NB4 (cell line): ENCODE measurements around the gene C1orf174.
A peak's percentile ranks its signal among the peaks of the same experiment; 100 is the strongest.

Experiments used
- DNase-seq: peaks from one replicate; pipeline ENCODE4 v3.0.0; 2010; ENCODE audit warnings: low read depth
- H3K4me3 ChIP-seq: one replicate; pipeline ENCODE4 v1.5.1; 2011; ENCODE audit warnings: mild to moderate bottlenecking, low read depth, low read length, moderate library complexity
- MYC ChIP-seq: IDR thresholded peaks from 2 replicates; pipeline ENCODE4 v1.6.1; 2011; ENCODE audit warnings: low read depth, low read length
- POLR2A ChIP-seq: IDR thresholded peaks from 2 replicates; pipeline ENCODE4 v1.6.1; 2011; ENCODE audit warnings: mild to moderate bottlenecking; ENCODE audit not compliant: insufficient read length; ENCODE audit errors: extremely low read depth
- TF ChIP-seq, protein P1 (sequence below): IDR thresholded peaks from 2 replicates; pipeline ENCODE4 v1.6.1; 2011; ENCODE audit warnings: low read depth, low read length
- TF ChIP-seq, protein P2 (sequence below): IDR thresholded peaks from one replicate; pipeline ENCODE4 v1.5.1; 2012; ENCODE audit warnings: low read depth, low read length

C1orf174 gene

DNA sequence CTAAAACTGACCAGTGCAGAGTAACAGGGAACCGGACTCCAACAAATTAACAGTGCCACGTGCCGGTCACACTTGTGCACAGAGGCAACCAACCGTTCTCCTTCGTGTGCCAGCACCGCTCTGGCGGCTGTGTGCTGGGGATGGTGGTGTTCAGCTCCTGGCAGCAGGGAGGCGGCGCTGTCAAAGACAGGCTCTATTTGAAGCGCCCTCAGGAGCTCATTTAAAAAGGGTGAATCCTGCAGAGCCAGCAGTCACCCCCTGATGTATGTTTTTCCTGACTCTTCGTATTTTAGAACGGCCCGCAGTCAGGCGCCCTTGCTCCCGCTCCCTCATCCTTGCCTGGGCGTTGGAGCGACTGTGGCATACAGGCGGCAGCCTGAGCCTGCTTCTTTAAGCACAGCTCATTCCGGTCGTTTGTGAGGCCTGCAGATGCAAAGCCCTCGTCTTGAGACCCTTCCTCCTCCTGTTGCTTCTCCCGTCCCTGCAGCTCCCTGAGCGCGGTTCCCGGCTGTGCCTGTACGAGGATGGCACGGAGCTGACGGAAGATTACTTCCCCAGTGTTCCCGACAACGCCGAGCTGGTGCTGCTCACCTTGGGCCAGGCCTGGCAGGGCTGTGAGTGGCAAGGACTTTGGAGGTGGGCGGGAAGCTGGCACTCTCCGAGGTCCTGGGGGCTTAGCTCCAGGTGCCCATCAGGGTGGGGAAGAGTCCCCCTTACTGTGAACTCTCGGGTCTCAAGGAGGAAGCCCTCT, 41.7 kb downstream of the C1orf174 start:
- DNase-seq: peak; percentile 44
- peak overlapping the region; percentile 79 for H3K4me3 ChIP-seq
- TF ChIP-seq, protein P1, sequence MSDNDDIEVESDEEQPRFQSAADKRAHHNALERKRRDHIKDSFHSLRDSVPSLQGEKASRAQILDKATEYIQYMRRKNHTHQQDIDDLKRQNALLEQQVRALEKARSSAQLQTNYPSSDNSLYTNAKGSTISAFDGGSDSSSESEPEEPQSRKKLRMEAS: no peak
- TF ChIP-seq MYC (no peak), POLR2A (no peak)
- TF ChIP-seq, protein P2, sequence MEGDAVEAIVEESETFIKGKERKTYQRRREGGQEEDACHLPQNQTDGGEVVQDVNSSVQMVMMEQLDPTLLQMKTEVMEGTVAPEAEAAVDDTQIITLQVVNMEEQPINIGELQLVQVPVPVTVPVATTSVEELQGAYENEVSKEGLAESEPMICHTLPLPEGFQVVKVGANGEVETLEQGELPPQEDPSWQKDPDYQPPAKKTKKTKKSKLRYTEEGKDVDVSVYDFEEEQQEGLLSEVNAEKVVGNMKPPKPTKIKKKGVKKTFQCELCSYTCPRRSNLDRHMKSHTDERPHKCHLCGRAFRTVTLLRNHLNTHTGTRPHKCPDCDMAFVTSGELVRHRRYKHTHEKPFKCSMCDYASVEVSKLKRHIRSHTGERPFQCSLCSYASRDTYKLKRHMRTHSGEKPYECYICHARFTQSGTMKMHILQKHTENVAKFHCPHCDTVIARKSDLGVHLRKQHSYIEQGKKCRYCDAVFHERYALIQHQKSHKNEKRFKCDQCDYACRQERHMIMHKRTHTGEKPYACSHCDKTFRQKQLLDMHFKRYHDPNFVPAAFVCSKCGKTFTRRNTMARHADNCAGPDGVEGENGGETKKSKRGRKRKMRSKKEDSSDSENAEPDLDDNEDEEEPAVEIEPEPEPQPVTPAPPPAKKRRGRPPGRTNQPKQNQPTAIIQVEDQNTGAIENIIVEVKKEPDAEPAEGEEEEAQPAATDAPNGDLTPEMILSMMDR: no peak

GRCh38 chr1:3857791-3858129, 42.3 kb downstream of the C1orf174 start:
- peak overlapping the region; percentile 79 for H3K4me3 ChIP-seq
- TF ChIP-seq POLR2A: no peak
- TF ChIP-seq, protein P2: no peak
- TF ChIP-seq, protein P1: no peak
- TF ChIP-seq MYC: no peak
- DNase-seq: no peak

DNA sequence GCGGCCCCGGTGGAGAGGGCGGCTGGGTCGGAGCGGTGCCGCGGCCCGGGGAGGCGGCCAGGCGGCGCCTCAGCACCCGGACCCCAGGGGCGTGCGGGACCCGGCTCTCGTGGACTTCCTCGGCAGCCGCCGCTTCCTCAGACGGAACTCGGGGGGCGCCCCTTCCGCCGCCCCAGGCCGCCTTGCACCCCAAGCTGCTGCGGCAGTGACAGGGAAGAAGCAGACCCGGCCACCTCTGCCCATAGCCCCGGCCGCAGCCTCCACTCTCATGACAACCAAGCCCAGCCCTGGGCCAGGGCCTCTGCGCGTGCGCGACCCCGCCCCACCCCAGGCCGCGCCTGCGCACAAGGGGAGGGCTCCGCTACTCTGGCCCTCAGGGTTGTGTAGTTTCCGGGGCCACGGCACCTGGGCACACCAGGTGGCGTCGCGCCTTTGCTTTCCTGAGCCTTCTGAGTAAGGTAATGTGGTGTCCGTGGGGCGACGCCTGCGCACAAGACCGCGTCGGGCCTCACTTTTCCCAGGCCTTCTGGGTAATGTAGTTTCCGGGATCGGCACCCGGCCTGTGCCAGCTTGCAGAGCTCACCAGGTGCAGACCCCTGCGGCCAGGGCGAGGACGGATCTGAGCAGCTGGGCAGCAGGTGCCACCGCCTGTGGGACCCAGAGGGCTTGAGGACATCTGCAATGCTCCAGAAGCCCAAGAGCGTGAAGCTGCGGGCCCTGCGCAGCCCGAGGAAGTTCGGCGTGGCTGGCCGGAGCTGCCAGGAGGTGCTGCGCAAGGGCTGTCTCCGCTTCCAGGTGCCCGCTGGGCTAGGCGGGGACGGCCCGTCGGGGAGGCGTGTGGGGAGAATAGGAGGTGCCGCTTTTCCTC, 42.9 kb downstream of the C1orf174 start, which contains the start of the genes CEP104 and DFFB:
TSS of gene CEP104 (minus strand) at position 289 of the 868 bp plus-strand sequence. CDS start 4,804 bp downstream, outside the sequence.
TSS of gene DFFB (plus strand) at position 554 of the 868 bp plus-strand sequence. CDS start at position 682, 128 bp downstream.
- TF ChIP-seq MYC (peak; percentile 37; the same call in 1 of the 2 replicates), POLR2A (peak; percentile 47)
- TF ChIP-seq, protein P2: no peak
- TF ChIP-seq, protein P1: peak; percentile 62
- peak within 1 kb of the TSS; percentile 79 for H3K4me3 ChIP-seq
- peak; percentile 89 for DNase-seq

- H3K4me3 ChIP-seq: no peak overlapping the region
- no peak for DNase-seq
- TF ChIP-seq, protein P2: no peak
- TF ChIP-seq MYC (no peak), POLR2A (no peak)
- TF ChIP-seq, protein P1: no peak
Measured at GRCh38 chr1:3852711-3853485, 47.2 kb downstream of the C1orf174 start.

- no peak for DNase-seq
- TF ChIP-seq, protein P1: no peak
- TF ChIP-seq, protein P2: no peak
- TF ChIP-seq MYC (no peak), POLR2A (no peak)
- no peak overlapping the region for H3K4me3 ChIP-seq
Measured at GRCh38 chr1:3852091-3852490, 48.0 kb downstream of the C1orf174 start.
